Measurements from ENCODE around the gene SLC40A1. TPM values are rescaled to one million over a fixed set of nuclear protein-coding genes. Genes with fewer than 3 reads are reported as not detected.

SLC40A1 gene
- 1,000 to 10,000 TPM in 5 of 9 donors, 100 to 1,000 TPM in 3, 10 to 100 TPM in 1; 84.1 to 3,561 (median 1,079) TPM for total RNA-seq
- 100 to 1,000 TPM; 115 to 215 (median 154) TPM for polyA plus RNA-seq
- long read RNA-seq, donor 1, transcript SLC40A1-201 (8 exons, 3,442 nt), result major isoform, 63 of 99 reads
- long read RNA-seq, donor 1, partial matches to known transcripts, result 36 of 99 reads
- long read RNA-seq, donor 1, other reads (novel, unspliced or antisense), result 0 of 99 reads
- long read RNA-seq, donor 2, transcript SLC40A1-201 (8 exons, 3,442 nt), result major isoform, 72 of 108 reads
- long read RNA-seq, donor 2, partial matches to known transcripts, result 36 of 108 reads
- long read RNA-seq, donor 2, other reads (novel, unspliced or antisense), result 0 of 108 reads
- long read RNA-seq, donor 3, transcript SLC40A1-201 (8 exons, 3,442 nt), result major isoform, 91 of 110 reads
- long read RNA-seq, donor 3, partial matches to known transcripts, result 14 of 110 reads
- long read RNA-seq, donor 3, other reads (novel, unspliced or antisense), result 5 of 110 reads
- long read RNA-seq, donor 4, transcript SLC40A1-201 (8 exons, 3,442 nt), result major isoform, 2,498 of 2,767 reads
- long read RNA-seq, donor 4, transcript SLC40A1-207 (4 exons, 993 nt), result minor isoform, 20 of 2,767 reads
- long read RNA-seq, donor 4, partial matches to known transcripts, result 117 of 2,767 reads
- long read RNA-seq, donor 4, other reads (novel, unspliced or antisense), result 132 of 2,767 reads
- long read RNA-seq, donor 5, transcript SLC40A1-201 (8 exons, 3,442 nt), result major isoform, 8,189 of 8,721 reads
- long read RNA-seq, donor 5, transcript SLC40A1-207 (4 exons, 993 nt), result minor isoform, 12 of 8,721 reads
- long read RNA-seq, donor 5, partial matches to known transcripts, result 112 of 8,721 reads
- long read RNA-seq, donor 5, other reads (novel, unspliced or antisense), result 408 of 8,721 reads
- long read RNA-seq, donor 6, transcript SLC40A1-207 (4 exons, 993 nt), result minor isoform, 5 of 1,291 reads
- long read RNA-seq, donor 6, transcript SLC40A1-201 (8 exons, 3,442 nt), result major isoform, 1,096 of 1,291 reads
- long read RNA-seq, donor 6, partial matches to known transcripts, result 97 of 1,291 reads
- long read RNA-seq, donor 6, other reads (novel, unspliced or antisense), result 93 of 1,291 reads
- long read RNA-seq, donor 7, transcript SLC40A1-201 (8 exons, 3,442 nt), result major isoform, 19 of 46 reads
- long read RNA-seq, donor 7, partial matches to known transcripts, result 25 of 46 reads
- long read RNA-seq, donor 7, other reads (novel, unspliced or antisense), result 0 of 46 reads
- long read RNA-seq, donor 8, transcript SLC40A1-201 (8 exons, 3,442 nt), result major isoform, 101 of 144 reads
- long read RNA-seq, donor 8, partial matches to known transcripts, result 40 of 144 reads
- long read RNA-seq, donor 8, other reads (novel, unspliced or antisense), result 0 of 144 reads
- long read RNA-seq, donor 9, transcript SLC40A1-201 (8 exons, 3,442 nt), result major isoform, 87 of 121 reads
- long read RNA-seq, donor 9, partial matches to known transcripts, result 28 of 121 reads
- long read RNA-seq, donor 9, other reads (novel, unspliced or antisense), result 5 of 121 reads
- long read RNA-seq, donor 10, transcript SLC40A1-201 (8 exons, 3,442 nt), result major isoform, 17 of 34 reads
- long read RNA-seq, donor 10, partial matches to known transcripts, result 17 of 34 reads
- long read RNA-seq, donor 10, other reads (novel, unspliced or antisense), result 0 of 34 reads

- Histone ChIP-seq H3K4me3 (peak within 1 kb of the TSS; percentile 38 to 97 (median 84)), H3K27ac (peak within 1 kb of the TSS; percentile 83 to 96 (median 89)), H3K4me1 (replicated peaks in 1 of 2) (peaks cover 13 to 38% of the 10 kb centered on the region in 2 donors), H3K36me3 (replicated peaks in 1 of 2) (peaks cover 0 to 31% of the 10 kb centered on the region in 2 donors), H3K9me3 (replicated peaks in 1 of 3) (no peaks in the 10 kb centered on the region), H3K27me3 (no peaks in the 10 kb centered on the region)
- peak; percentile 86 to 94 (median 88) for DNase-seq
- WGBS, 4 donors, result 0 to 1% (median 0%) methylated on average over 36 to 78 of the region's 78 CpGs
- intact Hi-C loops (cut with DNase I), result loop anchor here (2.0 to 10.0 kb wide), 2 partner anchors 14 to 54 kb away; no protein-coding TSS in a partner anchor
- TF ChIP-seq POLR2A (IDR thresholded peaks at IDR 0.05), result peak; percentile 96 to 98
- TF ChIP-seq, protein P1, sequence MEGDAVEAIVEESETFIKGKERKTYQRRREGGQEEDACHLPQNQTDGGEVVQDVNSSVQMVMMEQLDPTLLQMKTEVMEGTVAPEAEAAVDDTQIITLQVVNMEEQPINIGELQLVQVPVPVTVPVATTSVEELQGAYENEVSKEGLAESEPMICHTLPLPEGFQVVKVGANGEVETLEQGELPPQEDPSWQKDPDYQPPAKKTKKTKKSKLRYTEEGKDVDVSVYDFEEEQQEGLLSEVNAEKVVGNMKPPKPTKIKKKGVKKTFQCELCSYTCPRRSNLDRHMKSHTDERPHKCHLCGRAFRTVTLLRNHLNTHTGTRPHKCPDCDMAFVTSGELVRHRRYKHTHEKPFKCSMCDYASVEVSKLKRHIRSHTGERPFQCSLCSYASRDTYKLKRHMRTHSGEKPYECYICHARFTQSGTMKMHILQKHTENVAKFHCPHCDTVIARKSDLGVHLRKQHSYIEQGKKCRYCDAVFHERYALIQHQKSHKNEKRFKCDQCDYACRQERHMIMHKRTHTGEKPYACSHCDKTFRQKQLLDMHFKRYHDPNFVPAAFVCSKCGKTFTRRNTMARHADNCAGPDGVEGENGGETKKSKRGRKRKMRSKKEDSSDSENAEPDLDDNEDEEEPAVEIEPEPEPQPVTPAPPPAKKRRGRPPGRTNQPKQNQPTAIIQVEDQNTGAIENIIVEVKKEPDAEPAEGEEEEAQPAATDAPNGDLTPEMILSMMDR (IDR thresholded peaks at IDR 0.05), result peak in 1 of 6 experiments; percentile 6
These were observed at the start of gene SLC40A1 for GRCh38 chr2:189580658-189581353. Gene SLC40A1 (minus strand): TSS chr2:189580786. CDS start chr2:189580460, 326 bp downstream.

DNA sequence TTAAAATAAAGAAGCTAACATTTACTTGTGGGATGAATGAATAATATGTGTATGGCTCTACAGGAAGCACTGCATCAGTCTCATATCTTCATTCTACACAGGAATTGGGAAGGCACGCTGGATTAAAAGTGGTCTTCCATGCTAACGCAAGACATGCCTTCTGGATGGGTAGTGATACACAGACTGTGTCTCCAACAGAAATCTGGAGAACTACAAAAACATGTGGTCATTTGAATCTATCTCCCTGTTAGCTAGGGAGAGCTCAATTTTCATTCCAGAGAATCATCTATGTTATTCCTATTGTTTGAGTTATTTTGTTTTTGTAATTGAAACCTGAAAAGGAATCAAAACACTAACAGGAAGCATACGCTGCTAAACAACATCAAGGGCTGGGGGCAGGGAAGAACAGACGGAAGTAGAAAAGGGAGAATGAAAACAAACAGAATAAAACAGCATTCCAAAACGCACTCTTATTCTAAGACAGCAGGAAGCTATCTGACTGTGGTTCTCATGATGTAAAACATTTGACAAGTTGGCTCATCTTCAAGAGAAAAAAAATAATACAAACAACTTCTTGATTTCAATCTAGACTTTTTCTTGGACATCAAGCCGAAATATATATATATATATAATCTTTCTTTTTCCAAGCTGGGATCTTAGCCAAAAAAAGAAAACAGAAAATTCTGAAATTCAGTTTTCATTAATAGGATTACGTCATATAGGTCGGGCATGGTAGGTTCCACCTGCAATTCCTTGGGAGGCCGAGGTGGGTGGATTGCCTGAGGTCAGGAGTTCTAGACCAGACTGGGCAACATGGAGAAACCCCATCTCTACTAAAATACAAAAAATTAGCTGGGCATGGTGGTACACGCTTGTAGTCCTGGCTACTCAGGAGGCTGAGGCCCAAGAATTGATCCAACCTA, 49.2 kb upstream of the SLC40A1 start:
- no peaks in the 10 kb centered on the region for H3K9me3 ChIP-seq (replicated peaks in 1 of 3)
- H3K27me3 ChIP-seq, result no peaks in the 10 kb centered on the region
- H3K4me1 ChIP-seq (replicated peaks in 1 of 2), result peaks cover 0 to 5% of the 10 kb centered on the region in 2 donors
- H3K4me3 ChIP-seq, result no peak overlapping the region
- intact Hi-C loops (cut with DNase I), result loop anchor here (5.0 to 10.0 kb wide), 3 partner anchors 45 to 165 kb away; partner anchors contain the start of gene SLC40A1 (in 2 of the 2)
- H3K27ac ChIP-seq, result peak overlapping the region in 2 of 5 donors; percentile 8 to 24
- DNase-seq, result no peak
- TF ChIP-seq POLR2A (IDR thresholded peaks at IDR 0.05), result no peak
- TF ChIP-seq, protein P1 (IDR thresholded peaks at IDR 0.05), result peak in 1 of 6 experiments; percentile 2
- 70 to 76% (median 71%) methylated on average over 10 of the region's 10 CpGs for WGBS, 4 donors
- no peaks in the 10 kb centered on the region for H3K36me3 ChIP-seq (replicated peaks in 1 of 2)
